Urinary bladder (tissue), 4 donors: Measurements from ENCODE around the gene LYST. TPM values are rescaled to one million over a fixed set of nuclear protein-coding genes. Genes with fewer than 3 reads are reported as not detected.
A peak's percentile ranks its signal among the peaks of the same experiment; 100 is the strongest.
"Not testable (repeated sequence)": the region's sequence is repeated elsewhere in the genome, so short reads cannot be mapped to it uniquely, and the experiment has no call there.

Source experiments
- DNase-seq: peaks from one replicate; pipeline ENCODE4 v3.0.0-alpha.2; 2015; ENCODE audit errors: extremely low spot score
- H3K27ac ChIP-seq: one replicate; pipeline ENCODE4 v1.5.1; 2013; ENCODE audit warnings: low read depth, mild to moderate bottlenecking, moderate library complexity
- H3K36me3 ChIP-seq: one replicate; pipeline ENCODE4 v1.6.1; 2013; ENCODE audit warnings: mild to moderate bottlenecking, moderate library complexity; ENCODE audit not compliant: insufficient read depth
- H3K4me1 ChIP-seq: one replicate; pipeline ENCODE4 v1.6.1; 2013; ENCODE audit warnings: mild to moderate bottlenecking, moderate library complexity; ENCODE audit not compliant: insufficient read depth
- H3K4me3 ChIP-seq: one replicate; pipeline ENCODE4 v1.5.1; 2013; ENCODE audit warnings: low read depth, low read length
- WGBS: extraction: QIAGEN DNeasy Blood & Tissue Kit; methylation state at CpG from one replicate; pipeline ENCODE4 v1.1.7; 2013; 5-methylcytosine and 5-hydroxymethylcytosine counted together
- polyA plus RNA-seq: library from polyadenylated mRNA; stranded (reverse); fragments of 200-250 nt; gene quantifications from one replicate; pipeline ENCODE4 v1.2.3, GENCODE V29; 2013
- total RNA-seq: library from RNA; depleted of rRNA; stranded (reverse); fragments of >200 nt; gene quantifications from one replicate; pipeline ENCODE4 v1.2.3, GENCODE V29; 2014
- donor health status: healthy with polysubstance abuse.
- donor health status: healthy.

Gene LYST
- total and polyA plus RNA-seq, 2 donors = 10.6 to 62.7 TPM

- 82% methylated on average over 6 of the region's 6 CpGs for whole genome bisulfite sequencing
- DNase-seq = no peak
Measured at GRCh38 chr1:235808223-235808622, 58.5 kb downstream of the LYST start.

DNA sequence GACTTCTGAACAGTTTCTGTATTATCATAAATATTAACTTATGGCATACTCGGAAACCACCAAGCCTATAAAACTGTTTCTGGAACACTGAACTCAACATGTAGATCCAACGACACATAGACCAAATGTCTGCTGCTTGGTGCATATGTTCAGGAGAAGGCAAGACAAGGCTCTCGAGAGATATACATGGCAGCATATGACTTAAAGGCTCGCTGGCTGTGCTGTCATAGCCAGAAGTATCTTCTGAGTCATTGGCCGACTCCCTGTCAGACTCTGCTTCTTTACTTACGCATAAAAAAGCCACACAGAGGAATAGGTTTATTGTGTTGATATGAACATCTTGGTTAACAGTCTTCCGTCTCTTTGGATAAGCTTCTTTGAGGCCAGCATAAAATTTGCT is 60.6 kb downstream of the LYST start:
- Histone ChIP-seq H3K4me1 (no peaks in the 10 kb centered on the region), H3K27ac (no peak overlapping the region), H3K4me3 (no peak overlapping the region), H3K36me3 (peaks cover 4% of the 10 kb centered on the region)
- DNase-seq = no peak
- 78% methylated on average over 7 of the region's 7 CpGs for WGBS

More at GRCh38 chr1:235808223-235808622, 58.5 kb downstream of the LYST start:
- Histone ChIP-seq H3K36me3 (peaks cover 4% of the 10 kb centered on the region), H3K4me1 (no peaks in the 10 kb centered on the region), H3K4me3 (no peak overlapping the region), H3K27ac (no peak overlapping the region)

- no peak overlapping the region for H3K27ac ChIP-seq
- no peaks in the 10 kb centered on the region for H3K4me1 ChIP-seq
- no peak for DNase-seq
- H3K36me3 ChIP-seq = peaks cover 4% of the 10 kb centered on the region
- 96% methylated on average over 4 of the region's 4 CpGs for WGBS
- no peak overlapping the region for H3K4me3 ChIP-seq
Measured at GRCh38 chr1:235802573-235803346, 63.9 kb downstream of the LYST start.

DNA sequence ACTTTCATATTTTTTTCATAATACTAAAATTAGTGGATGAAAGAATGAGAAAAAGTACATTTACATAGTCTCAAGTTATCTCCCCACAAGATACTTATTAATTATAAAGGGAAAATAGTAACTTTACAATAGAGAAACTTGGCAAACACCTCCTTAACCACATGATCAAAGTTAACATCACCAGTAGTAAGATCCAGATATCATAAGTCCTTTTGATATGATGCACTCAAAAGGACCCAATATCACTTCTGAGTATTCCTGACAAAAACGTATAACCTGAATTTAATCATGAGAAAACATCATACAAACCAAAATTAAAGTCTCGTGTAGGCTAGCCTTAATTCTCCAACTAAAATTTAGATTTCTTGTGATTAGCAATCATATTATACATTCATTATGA is 67.4 kb downstream of the LYST start:
- Histone ChIP-seq H3K27ac (no peak overlapping the region), H3K4me1 (no peaks in the 10 kb centered on the region), H3K4me3 (no peak overlapping the region), H3K36me3 (peaks cover 3% of the 10 kb centered on the region)
- 91% methylated on average over 2 of the region's 2 CpGs for WGBS
- no peak for DNase-seq

- 64% methylated on average over 7 of the region's 7 CpGs for WGBS
- Histone ChIP-seq H3K27ac (no peak overlapping the region), H3K4me1 (no peaks in the 10 kb centered on the region), H3K4me3 (no peak overlapping the region), H3K36me3 (peaks cover 3% of the 10 kb centered on the region)
- DNase-seq = no peak
Measured at GRCh38 chr1:235791532-235792060, 75.1 kb downstream of the LYST start.

- H3K36me3 ChIP-seq = no peaks in the 10 kb centered on the region
Measured at GRCh38 chr1:235790123-235790522, 76.6 kb downstream of the LYST start.

DNA sequence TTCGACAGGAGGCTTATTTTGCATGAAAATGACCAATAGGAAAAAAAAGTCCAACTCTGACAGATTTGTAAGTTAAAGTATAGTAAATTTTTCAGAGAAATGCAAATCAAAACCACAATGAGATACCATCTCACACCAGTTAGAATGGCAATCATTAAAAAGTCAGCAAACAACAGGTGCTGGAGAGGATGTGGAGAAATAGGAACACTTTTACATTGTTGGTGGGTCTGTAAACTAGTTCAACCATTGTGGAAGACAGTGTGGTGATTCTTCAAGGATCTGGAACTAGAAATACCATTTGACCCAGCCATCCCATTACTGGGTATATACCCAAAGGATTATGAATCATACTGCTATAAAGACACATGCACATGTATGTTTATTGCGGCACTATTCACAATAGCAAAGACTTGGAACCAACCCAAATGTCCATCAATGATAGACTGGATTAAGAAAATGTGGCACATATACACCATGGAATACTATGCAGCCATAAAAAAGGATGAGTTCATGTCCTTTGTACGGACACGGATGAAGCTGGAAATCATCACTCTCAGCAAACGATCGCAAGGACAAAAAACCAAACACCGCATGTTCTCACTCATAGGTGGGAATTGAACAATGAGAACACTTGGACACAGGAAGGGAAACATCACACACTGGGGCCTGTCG is 80.3 kb downstream of the LYST start:
- 96% methylated on average over 8 of the region's 8 CpGs for WGBS
- not testable (repeated sequence) for H3K36me3 ChIP-seq, H3K4me3 ChIP-seq, H3K27ac ChIP-seq, H3K4me1 ChIP-seq, DNase-seq

More at GRCh38 chr1:235790123-235790522, 76.6 kb downstream of the LYST start:
- DNase-seq = no peak
- Histone ChIP-seq H3K4me3 (no peak overlapping the region), H3K27ac (peak overlapping the region; percentile 10), H3K4me1 (no peaks in the 10 kb centered on the region)

GRCh38 chr1:235784950-235785349 is 81.8 kb downstream of the LYST start:
- Histone ChIP-seq H3K36me3 (no peaks in the 10 kb centered on the region), H3K4me3 (no peak overlapping the region), H3K27ac (no peak overlapping the region), H3K4me1 (no peaks in the 10 kb centered on the region)
- DNase-seq = no peak
- 87% methylated on average over 2 of the region's 2 CpGs for WGBS

DNA sequence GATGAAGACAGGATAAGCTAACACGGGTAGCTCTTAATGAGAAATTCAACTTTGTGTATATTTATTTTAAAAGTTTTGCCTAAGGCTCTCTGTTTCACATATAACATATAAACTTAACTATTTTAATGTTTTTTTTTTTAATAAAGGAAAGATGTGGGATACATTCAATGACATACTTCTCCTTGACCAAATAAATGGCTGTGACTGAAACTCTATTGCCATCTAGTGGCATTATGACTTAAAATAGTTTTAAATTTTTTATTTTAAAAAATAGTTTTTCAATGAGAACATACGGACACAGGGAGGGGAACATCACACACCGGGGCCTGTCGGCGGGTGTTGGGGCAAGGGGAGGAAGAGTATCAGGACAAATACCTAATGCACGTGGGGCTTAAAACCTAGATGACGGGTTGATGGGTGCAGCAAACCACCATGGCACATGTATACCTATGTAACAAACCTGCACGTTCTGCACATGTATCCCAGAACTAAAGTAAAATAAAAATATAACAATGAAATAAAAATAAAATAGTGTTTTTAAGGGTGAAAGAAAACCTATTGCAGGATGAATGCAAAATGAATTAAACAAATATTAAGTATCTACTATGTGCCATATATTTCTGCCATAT is 83.4 kb downstream of the LYST start:
- Histone ChIP-seq H3K4me3 (no peak overlapping the region), H3K4me1 (no peaks in the 10 kb centered on the region), H3K36me3 (no peaks in the 10 kb centered on the region), H3K27ac (no peak overlapping the region)
- 22% methylated on average over 8 of the region's 8 CpGs for WGBS
- no peak for DNase-seq

GRCh38 chr1:235782601-235783000 is 84.1 kb downstream of the LYST start:
- no peak for DNase-seq
- WGBS = 97% methylated on average over 2 of the region's 2 CpGs
- Histone ChIP-seq H3K36me3 (no peaks in the 10 kb centered on the region), H3K4me1 (no peaks in the 10 kb centered on the region), H3K4me3 (no peak overlapping the region), H3K27ac (no peak overlapping the region)

GRCh38 chr1:235781807-235782206 is 84.9 kb downstream of the LYST start:
- no peak overlapping the region for H3K27ac ChIP-seq
- H3K4me1 ChIP-seq = no peaks in the 10 kb centered on the region
- DNase-seq = no peak
- H3K4me3 ChIP-seq = no peak overlapping the region
- 77% methylated on average over 2 of the region's 2 CpGs for WGBS
- no peaks in the 10 kb centered on the region for H3K36me3 ChIP-seq

- no peak overlapping the region for H3K4me3 ChIP-seq
- DNase-seq = no peak
- no peaks in the 10 kb centered on the region for H3K4me1 ChIP-seq
- H3K27ac ChIP-seq = no peak overlapping the region
- 98% methylated on average over 2 of the region's 2 CpGs for WGBS
- no peaks in the 10 kb centered on the region for H3K36me3 ChIP-seq
Measured at GRCh38 chr1:235779770-235780169, 86.9 kb downstream of the LYST start.

- Histone ChIP-seq H3K4me3 (no peak overlapping the region), H3K4me1 (no peaks in the 10 kb centered on the region), H3K27ac (no peak overlapping the region), H3K36me3 (no peaks in the 10 kb centered on the region)
- WGBS = 72% methylated on average over 3 of the region's 3 CpGs
- no peak for DNase-seq
Measured at GRCh38 chr1:235776396-235776795, 90.3 kb downstream of the LYST start.
